ENCODE results near the gene LSMEM2. TPM values are rescaled to one million over a fixed set of nuclear protein-coding genes. Genes with fewer than 3 reads are reported as not detected.

The LSMEM2 gene
- polyA plus RNA-seq, 1 experiment: not detected

GRCh38 chr3:50314816-50315215 is 35.9 kb downstream of the LSMEM2 start:
- H3K27me3 ChIP-seq (ENCODE audit: control insufficient read depth, insufficient read depth, low read length): no peaks in the 10 kb centered on the region
- ChIA-PET POLR2A (interaction anchor here (0.5 kb wide), 1 partner anchor 19 kb away, joined by 5 read pairs; no protein-coding TSS in a partner anchor), CTCF (interaction anchor here (0.6 to 3.0 kb wide), 3 partner anchors 9 to 270 kb away, joined by 3 to 15 read pairs (median 3); partner anchors contain the start of genes HYAL2, HYAL3 and NAA80)
- DNase-seq (ENCODE audit: low read depth): no peak
- peaks cover 20% of the 10 kb centered on the region for H3K36me3 ChIP-seq (ENCODE audit: control insufficient read depth, insufficient read depth, low read length)
- H3K4me3 ChIP-seq (ENCODE audit: low read depth, low read length): no peak overlapping the region
- no peak for TF ChIP-seq CTCF (IDR thresholded peaks at IDR 0.05; ENCODE audit: insufficient read depth, low read depth, low read length)

- no peak overlapping the region for H3K4me3 ChIP-seq (ENCODE audit: low read depth, low read length)
- DNase-seq (ENCODE audit: low read depth): no peak
- no peaks in the 10 kb centered on the region for H3K27me3 ChIP-seq (ENCODE audit: control insufficient read depth, insufficient read depth, low read length)
- peaks cover 20% of the 10 kb centered on the region for H3K36me3 ChIP-seq (ENCODE audit: control insufficient read depth, insufficient read depth, low read length)
- POLR2A ChIA-PET: no interaction called here
- CTCF ChIA-PET: interaction anchor here (1.9 to 3.0 kb wide), 2 partner anchors 7 to 18 kb away, joined by 3 to 15 read pairs; partner anchors contain the start of genes HYAL2, HYAL3 and NAA80
- TF ChIP-seq CTCF (IDR thresholded peaks at IDR 0.05; ENCODE audit: insufficient read depth, low read depth, low read length): no peak
These were observed 37.9 kb downstream of the LSMEM2 start for GRCh38 chr3:50316657-50317242.

GRCh38 chr3:50317300-50317699 is 38.4 kb downstream of the LSMEM2 start:
- peaks cover 20% of the 10 kb centered on the region for H3K36me3 ChIP-seq (ENCODE audit: control insufficient read depth, insufficient read depth, low read length)
- ChIA-PET POLR2A (no interaction called here), CTCF (interaction anchor here (1.9 kb wide), 1 partner anchor 18 kb away, joined by 3 read pairs; the partner anchor contains the start of genes HYAL3 and NAA80)
- no peak overlapping the region for H3K4me3 ChIP-seq (ENCODE audit: low read depth, low read length)
- H3K27me3 ChIP-seq (ENCODE audit: control insufficient read depth, insufficient read depth, low read length): no peaks in the 10 kb centered on the region
- DNase-seq (ENCODE audit: low read depth): no peak
- no peak for TF ChIP-seq CTCF (IDR thresholded peaks at IDR 0.05; ENCODE audit: insufficient read depth, low read depth, low read length)

GRCh38 chr3:50318163-50318562 is 39.3 kb downstream of the LSMEM2 start:
- DNase-seq (ENCODE audit: low read depth): no peak
- Histone ChIP-seq H3K4me3 (ENCODE audit: low read depth, low read length) (no peak overlapping the region), H3K36me3 (ENCODE audit: control insufficient read depth, insufficient read depth, low read length) (peaks cover 20% of the 10 kb centered on the region), H3K27me3 (ENCODE audit: control insufficient read depth, insufficient read depth, low read length) (no peaks in the 10 kb centered on the region)
- CTCF ChIA-PET: interaction anchor here (1.2 to 1.9 kb wide), 3 partner anchors 11 to 91 kb away, joined by 3 read pairs; partner anchors contain the start of genes HYAL3 and NAA80
- TF ChIP-seq CTCF (IDR thresholded peaks at IDR 0.05; ENCODE audit: insufficient read depth, low read depth, low read length): no peak
- POLR2A ChIA-PET: no interaction called here

GRCh38 chr3:50318615-50319014 is 39.7 kb downstream of the LSMEM2 start:
- no peak overlapping the region for H3K4me3 ChIP-seq (ENCODE audit: low read depth, low read length)
- TF ChIP-seq CTCF (IDR thresholded peaks at IDR 0.05; ENCODE audit: insufficient read depth, low read depth, low read length): no peak
- H3K36me3 ChIP-seq (ENCODE audit: control insufficient read depth, insufficient read depth, low read length): peaks cover 20% of the 10 kb centered on the region
- CTCF ChIA-PET: interaction anchor here (0.6 to 1.3 kb wide), 4 partner anchors 11 to 610 kb away, joined by 3 to 5 read pairs (median 3); partner anchors contain the start of gene IFRD2
- POLR2A ChIA-PET: no interaction called here
- no peaks in the 10 kb centered on the region for H3K27me3 ChIP-seq (ENCODE audit: control insufficient read depth, insufficient read depth, low read length)
- no peak for DNase-seq (ENCODE audit: low read depth)
